HepG2 (cell line): ENCODE measurements around the gene RIBC1.
"Not testable (repeated sequence)": the region's sequence is repeated elsewhere in the genome, so short reads cannot be mapped to it uniquely, and the experiment has no call there.

Experiments
- PHF5A ChIP-seq: IDR thresholded peaks from one replicate; pipeline ENCODE4 v1.6.1; 2018; ENCODE audit warnings: low read depth, missing genetic modification reagents; ENCODE audit not compliant: unreplicated experiment
- POLR2A ChIP-seq, 2 experiments: IDR thresholded peaks; 2 replicates each; pipeline ENCODE4 v1.6.1; 2011; ENCODE audit warnings: low read depth in 2 of 2, low read length in 2 of 2, mild to moderate bottlenecking in 1 of 2, moderate library complexity in 1 of 2; ENCODE audit not compliant: insufficient read depth in 1 of 2
- SOX5 ChIP-seq: IDR thresholded peaks from 2 replicates; pipeline ENCODE4 v1.6.1; 2016; ENCODE audit warnings: borderline replicate concordance
- TAF1 ChIP-seq: sonication (generic); formaldehyde crosslinking; IDR thresholded peaks from 2 replicates; pipeline ENCODE4 v1.4.0; 2020; ENCODE audit warnings: missing genetic modification reagents
- TF ChIP-seq, protein P1 (sequence below): sonication (generic); formaldehyde crosslinking; IDR thresholded peaks from 2 replicates; pipeline ENCODE4 v1.5.0; 2020; ENCODE audit warnings: mild to moderate bottlenecking, missing genetic modification reagents, moderate library complexity
- TF ChIP-seq, protein P2 (sequence below): sonication (generic); formaldehyde crosslinking; IDR thresholded peaks from 2 replicates; pipeline ENCODE4 v1.9.0; 2021; ENCODE audit warnings: mild to moderate bottlenecking, missing genetic modification reagents

GRCh38 chrX:53468659-53469058 is 46.0 kb downstream of the RIBC1 start:
- TF ChIP-seq TAF1 (CRISPR knock-in tag); PHF5A (CRISPR knock-in tag); SOX5; POLR2A (IDR thresholded peaks at IDR 0.05; ENCODE audit: insufficient read depth in 1 of 2, low read depth in 2 of 2, low read length in 2 of 2): not testable (repeated sequence)
- TF ChIP-seq, protein P1, sequence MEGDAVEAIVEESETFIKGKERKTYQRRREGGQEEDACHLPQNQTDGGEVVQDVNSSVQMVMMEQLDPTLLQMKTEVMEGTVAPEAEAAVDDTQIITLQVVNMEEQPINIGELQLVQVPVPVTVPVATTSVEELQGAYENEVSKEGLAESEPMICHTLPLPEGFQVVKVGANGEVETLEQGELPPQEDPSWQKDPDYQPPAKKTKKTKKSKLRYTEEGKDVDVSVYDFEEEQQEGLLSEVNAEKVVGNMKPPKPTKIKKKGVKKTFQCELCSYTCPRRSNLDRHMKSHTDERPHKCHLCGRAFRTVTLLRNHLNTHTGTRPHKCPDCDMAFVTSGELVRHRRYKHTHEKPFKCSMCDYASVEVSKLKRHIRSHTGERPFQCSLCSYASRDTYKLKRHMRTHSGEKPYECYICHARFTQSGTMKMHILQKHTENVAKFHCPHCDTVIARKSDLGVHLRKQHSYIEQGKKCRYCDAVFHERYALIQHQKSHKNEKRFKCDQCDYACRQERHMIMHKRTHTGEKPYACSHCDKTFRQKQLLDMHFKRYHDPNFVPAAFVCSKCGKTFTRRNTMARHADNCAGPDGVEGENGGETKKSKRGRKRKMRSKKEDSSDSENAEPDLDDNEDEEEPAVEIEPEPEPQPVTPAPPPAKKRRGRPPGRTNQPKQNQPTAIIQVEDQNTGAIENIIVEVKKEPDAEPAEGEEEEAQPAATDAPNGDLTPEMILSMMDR (CRISPR knock-in tag) = not testable (repeated sequence)
- TF ChIP-seq, protein P2, sequence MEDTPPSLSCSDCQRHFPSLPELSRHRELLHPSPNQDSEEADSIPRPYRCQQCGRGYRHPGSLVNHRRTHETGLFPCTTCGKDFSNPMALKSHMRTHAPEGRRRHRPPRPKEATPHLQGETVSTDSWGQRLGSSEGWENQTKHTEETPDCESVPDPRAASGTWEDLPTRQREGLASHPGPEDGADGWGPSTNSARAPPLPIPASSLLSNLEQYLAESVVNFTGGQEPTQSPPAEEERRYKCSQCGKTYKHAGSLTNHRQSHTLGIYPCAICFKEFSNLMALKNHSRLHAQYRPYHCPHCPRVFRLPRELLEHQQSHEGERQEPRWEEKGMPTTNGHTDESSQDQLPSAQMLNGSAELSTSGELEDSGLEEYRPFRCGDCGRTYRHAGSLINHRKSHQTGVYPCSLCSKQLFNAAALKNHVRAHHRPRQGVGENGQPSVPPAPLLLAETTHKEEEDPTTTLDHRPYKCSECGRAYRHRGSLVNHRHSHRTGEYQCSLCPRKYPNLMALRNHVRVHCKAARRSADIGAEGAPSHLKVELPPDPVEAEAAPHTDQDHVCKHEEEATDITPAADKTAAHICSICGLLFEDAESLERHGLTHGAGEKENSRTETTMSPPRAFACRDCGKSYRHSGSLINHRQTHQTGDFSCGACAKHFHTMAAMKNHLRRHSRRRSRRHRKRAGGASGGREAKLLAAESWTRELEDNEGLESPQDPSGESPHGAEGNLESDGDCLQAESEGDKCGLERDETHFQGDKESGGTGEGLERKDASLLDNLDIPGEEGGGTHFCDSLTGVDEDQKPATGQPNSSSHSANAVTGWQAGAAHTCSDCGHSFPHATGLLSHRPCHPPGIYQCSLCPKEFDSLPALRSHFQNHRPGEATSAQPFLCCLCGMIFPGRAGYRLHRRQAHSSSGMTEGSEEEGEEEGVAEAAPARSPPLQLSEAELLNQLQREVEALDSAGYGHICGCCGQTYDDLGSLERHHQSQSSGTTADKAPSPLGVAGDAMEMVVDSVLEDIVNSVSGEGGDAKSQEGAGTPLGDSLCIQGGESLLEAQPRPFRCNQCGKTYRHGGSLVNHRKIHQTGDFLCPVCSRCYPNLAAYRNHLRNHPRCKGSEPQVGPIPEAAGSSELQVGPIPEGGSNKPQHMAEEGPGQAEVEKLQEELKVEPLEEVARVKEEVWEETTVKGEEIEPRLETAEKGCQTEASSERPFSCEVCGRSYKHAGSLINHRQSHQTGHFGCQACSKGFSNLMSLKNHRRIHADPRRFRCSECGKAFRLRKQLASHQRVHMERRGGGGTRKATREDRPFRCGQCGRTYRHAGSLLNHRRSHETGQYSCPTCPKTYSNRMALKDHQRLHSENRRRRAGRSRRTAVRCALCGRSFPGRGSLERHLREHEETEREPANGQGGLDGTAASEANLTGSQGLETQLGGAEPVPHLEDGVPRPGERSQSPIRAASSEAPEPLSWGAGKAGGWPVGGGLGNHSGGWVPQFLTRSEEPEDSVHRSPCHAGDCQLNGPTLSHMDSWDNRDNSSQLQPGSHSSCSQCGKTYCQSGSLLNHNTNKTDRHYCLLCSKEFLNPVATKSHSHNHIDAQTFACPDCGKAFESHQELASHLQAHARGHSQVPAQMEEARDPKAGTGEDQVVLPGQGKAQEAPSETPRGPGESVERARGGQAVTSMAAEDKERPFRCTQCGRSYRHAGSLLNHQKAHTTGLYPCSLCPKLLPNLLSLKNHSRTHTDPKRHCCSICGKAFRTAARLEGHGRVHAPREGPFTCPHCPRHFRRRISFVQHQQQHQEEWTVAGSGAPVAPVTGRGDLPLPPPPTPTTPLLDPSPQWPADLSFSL = not testable (repeated sequence)
